H1 (cell line): Measurements from ENCODE around the gene RGS3. TPM values are rescaled to one million over a fixed set of nuclear protein-coding genes. Genes with fewer than 3 reads are reported as not detected.

Source experiments
- CTCF ChIA-PET: fragments of 300-600 bp; sonication (Branson Sonifier 250); formaldehyde crosslinking; loops from one replicate; lab custom pipeline; 2021; ENCODE audit not compliant: partially characterized antibody; lab: Charles Lee
- POLR2A ChIA-PET: fragments of 300-600 bp; sonication (Branson Sonifier 250); formaldehyde crosslinking; loops from one replicate; lab custom pipeline; 2021; ENCODE audit warnings: inconsistent platforms; ENCODE audit not compliant: partially characterized antibody; lab: Charles Lee
- DNase-seq, 2 experiments: peaks; one replicate each; pipeline versions ENCODE4 v3.0.0 to v3.0.0-alpha.2; 2010 to 2022; ENCODE audit warnings: low spot score in 2 of 2, low read depth in 1 of 2, mixed read lengths in 1 of 2
- FAIRE-seq: peaks from 2 replicates; lab custom pipeline; 2011; peaks lifted over from hg19 to GRCh38; lab: Jason Lieb, UNC
- H2AFZ ChIP-seq: 2 replicates; pipeline ENCODE4 v1.8.1; 2012; ENCODE audit warnings: low read length, inconsistent platforms
- H2AK5ac ChIP-seq: 2 replicates; pipeline ENCODE4 v1.6.1; 2013; ENCODE audit warnings: low read depth, low read length
- H2BK120ac ChIP-seq: replicated peaks from 2 replicates; pipeline ENCODE3; 2013; ENCODE audit warnings: low read depth, low read length, inconsistent platforms
- H2BK12ac ChIP-seq: 2 replicates; pipeline ENCODE4 v1.6.1; 2013; ENCODE audit warnings: low read depth, low read length
- H2BK15ac ChIP-seq: 2 replicates; pipeline ENCODE4 v1.6.1; 2013; ENCODE audit warnings: low read length
- H2BK20ac ChIP-seq: 2 replicates; pipeline ENCODE4 v1.6.1; 2013; ENCODE audit warnings: low read length
- H2BK5ac ChIP-seq: 2 replicates; pipeline ENCODE4 v1.6.1; 2013; ENCODE audit warnings: low read depth, low read length
- H3K14ac ChIP-seq: 2 replicates; pipeline ENCODE4 v1.6.1; 2013; ENCODE audit warnings: inconsistent platforms; ENCODE audit not compliant: insufficient read length
- H3K18ac ChIP-seq: 2 replicates; pipeline ENCODE4 v1.6.1; 2013; ENCODE audit warnings: low read length; ENCODE audit errors: extremely low read depth
- H3K23ac ChIP-seq: 2 replicates; pipeline ENCODE4 v1.6.1; 2013; ENCODE audit warnings: inconsistent platforms; ENCODE audit not compliant: insufficient read length
- H3K23me2 ChIP-seq: 2 replicates; pipeline ENCODE4 v1.6.1; 2013; ENCODE audit warnings: low read depth, low read length
- H3K27ac ChIP-seq: 2 replicates; pipeline ENCODE4 v1.6.1; 2011; ENCODE audit warnings: low read depth, low read length, inconsistent platforms
- H3K27me3 ChIP-seq, 4 experiments: replicated peaks in 1 of 4; 1 replicate in 1 of 4; 2 replicates in 3 of 4; pipeline versions ENCODE4 v1.6.1 to v1.8.1; 2011 to 2013; ENCODE audit warnings: low read length in 3 of 4, mild to moderate bottlenecking in 3 of 4, inconsistent platforms in 2 of 4, mixed read lengths in 2 of 4, moderate library complexity in 1 of 4; ENCODE audit not compliant: control insufficient read depth in 3 of 4, insufficient read depth in 3 of 4; ENCODE audit errors: extremely low read depth in 1 of 4
- H3K36me3 ChIP-seq, 4 experiments: 2 replicates each; pipeline versions ENCODE4 v1.6.1 to v1.8.1; 2011 to 2013; ENCODE audit warnings: mild to moderate bottlenecking in 4 of 4, low read length in 3 of 4, moderate library complexity in 2 of 4, control low read depth in 1 of 4, inconsistent platforms in 1 of 4; ENCODE audit not compliant: insufficient read depth in 4 of 4, control insufficient read depth in 2 of 4
- H3K4ac ChIP-seq: replicated peaks from 2 replicates; pipeline ENCODE3; 2013; ENCODE audit warnings: low read length, low read depth, mixed read lengths, inconsistent platforms; ENCODE audit not compliant: insufficient read length
- H3K4me1 ChIP-seq, 4 experiments: replicated peaks in 1 of 4; 1 replicate in 1 of 4; 2 replicates in 3 of 4; pipeline versions ENCODE4 v1.6.1 to v1.8.1; 2011 to 2013; ENCODE audit warnings: low read length in 3 of 4, inconsistent platforms in 2 of 4, mixed read lengths in 1 of 4; ENCODE audit not compliant: insufficient read depth in 4 of 4, control insufficient read depth in 3 of 4
- H3K4me2 ChIP-seq, 2 experiments: 2 replicates each; pipeline versions ENCODE4 v1.6.1 to v1.8.1; 2011 to 2013; ENCODE audit warnings: low read depth in 2 of 2, low read length in 2 of 2, control low read depth in 1 of 2, inconsistent platforms in 1 of 2, mild to moderate bottlenecking in 1 of 2; ENCODE audit not compliant: insufficient read depth in 1 of 2
- H3K4me3 ChIP-seq, 4 experiments: fragments of 200-600, 300-600 bp in 1 of 4; sonication (generic), shearing (Covaris generic), sonication (Bioruptor Twin) in 1 of 4; 2 replicates each; pipeline versions ENCODE4 v1.5.1 to v1.8.1; 2011 to 2016; ENCODE audit warnings: low read length in 4 of 4, low read depth in 3 of 4, control low read depth in 2 of 4, inconsistent platforms in 2 of 4, mild to moderate bottlenecking in 2 of 4, mixed read lengths in 1 of 4, moderate library complexity in 1 of 4; ENCODE audit not compliant: insufficient read depth in 2 of 4; ENCODE audit errors: extremely low read depth in 1 of 4
- H3K56ac ChIP-seq: replicated peaks from 2 replicates; pipeline ENCODE3; 2013; ENCODE audit warnings: low read depth, mild to moderate bottlenecking, mixed read lengths, low read length, inconsistent platforms; ENCODE audit not compliant: insufficient read length
- H3K79me1 ChIP-seq: 2 replicates; pipeline ENCODE4 v1.6.1; 2013; ENCODE audit warnings: low read depth, low read length, control low read depth
- H3K79me2 ChIP-seq, 2 experiments: 2 replicates each; pipeline versions ENCODE4 v1.6.1 to v1.8.1; 2012 to 2013; ENCODE audit warnings: low read length in 2 of 2, mild to moderate bottlenecking in 2 of 2, inconsistent platforms in 1 of 2; ENCODE audit not compliant: insufficient read depth in 2 of 2, control insufficient read depth in 1 of 2
- H3K9ac ChIP-seq, 4 experiments: replicated peaks in 1 of 4; 1 replicate in 1 of 4; 2 replicates in 3 of 4; pipeline versions ENCODE4 v1.6.1 to v1.8.1; 2011 to 2013; ENCODE audit warnings: low read depth in 3 of 4, low read length in 3 of 4, control low read depth in 2 of 4, mild to moderate bottlenecking in 2 of 4, moderate library complexity in 2 of 4, inconsistent platforms in 1 of 4; ENCODE audit errors: extremely low read depth in 1 of 4
- H3K9me3 ChIP-seq, 2 experiments: 2 replicates each; pipeline versions ENCODE4 v1.6.1 to v1.8.1; 2012 to 2013; ENCODE audit warnings: mild to moderate bottlenecking in 2 of 2, moderate library complexity in 2 of 2, control low read depth in 1 of 2, inconsistent platforms in 1 of 2, low read depth in 1 of 2, low read length in 1 of 2, mixed read lengths in 1 of 2; ENCODE audit not compliant: insufficient read depth in 2 of 2
- H4K20me1 ChIP-seq, 2 experiments: replicated peaks in 1 of 2; 2 replicates each; pipeline versions ENCODE3 to v1.8.1; 2011 to 2013; ENCODE audit warnings: inconsistent platforms in 2 of 2, low read length in 2 of 2, mild to moderate bottlenecking in 1 of 2; ENCODE audit not compliant: insufficient read depth in 2 of 2, control insufficient read depth in 1 of 2
- H4K5ac ChIP-seq: 2 replicates; pipeline ENCODE4 v1.6.1; 2013; ENCODE audit warnings: low read length, low read depth, mixed read lengths, inconsistent platforms; ENCODE audit not compliant: insufficient read length
- H4K8ac ChIP-seq: 2 replicates; pipeline ENCODE4 v1.8.0; 2013; ENCODE audit warnings: mild to moderate bottlenecking, moderate library complexity, low read length, inconsistent platforms; ENCODE audit not compliant: insufficient read depth; ENCODE audit errors: extremely low read depth
- H4K91ac ChIP-seq: replicated peaks from 2 replicates; pipeline ENCODE3; 2013; ENCODE audit warnings: low read length, mixed read lengths, inconsistent platforms; ENCODE audit not compliant: insufficient read length
- ATF3 ChIP-seq: IDR thresholded peaks from 2 replicates; pipeline ENCODE4 v1.6.1; 2011; ENCODE audit warnings: low read depth, mild to moderate bottlenecking, low read length; ENCODE audit not compliant: insufficient read depth
- BACH1 ChIP-seq: IDR thresholded peaks from 2 replicates; pipeline ENCODE4 v1.6.1; 2012; ENCODE audit warnings: low read length, improper control_type of control experiment
- FOSL1 ChIP-seq: IDR thresholded peaks from 2 replicates; pipeline ENCODE4 v1.6.1; 2011; ENCODE audit warnings: mild to moderate bottlenecking, low read depth, low read length, moderate library complexity; ENCODE audit not compliant: insufficient read depth
- GABPA ChIP-seq: IDR thresholded peaks from 2 replicates; pipeline ENCODE4 v1.6.1; 2011; ENCODE audit warnings: mild to moderate bottlenecking, low read length, moderate library complexity, borderline replicate concordance; ENCODE audit not compliant: insufficient read depth
- HDAC6 ChIP-seq: IDR thresholded peaks from one replicate; pipeline ENCODE4 v1.7.1; 2012; ENCODE audit warnings: low read depth, mild to moderate bottlenecking, inconsistent platforms, low read length, moderate library complexity
- JUN ChIP-seq: IDR thresholded peaks from 2 replicates; pipeline ENCODE4 v1.6.1; 2011; ENCODE audit warnings: low read depth, mild to moderate bottlenecking, improper control_type of control experiment, low read length
- KDM1A ChIP-seq: fragments of 200-600, 300-600 bp; sonication (generic); IDR thresholded peaks from 2 replicates; pipeline ENCODE4 v1.7.1; 2016; ENCODE audit warnings: mild to moderate bottlenecking, low read length, borderline replicate concordance
- KDM5A ChIP-seq: fragments of 200-600 bp; IDR thresholded peaks from 2 replicates; pipeline ENCODE4 v1.7.1; 2012; ENCODE audit warnings: mild to moderate bottlenecking, low read length, inconsistent platforms, mixed read lengths
- POLR2AphosphoS5 ChIP-seq: IDR thresholded peaks from 2 replicates; pipeline ENCODE4 v1.6.1; 2011; ENCODE audit warnings: low read depth, low read length
- SIRT6 ChIP-seq: IDR thresholded peaks from one replicate; pipeline ENCODE4 v1.7.1; 2012; ENCODE audit warnings: low read length, inconsistent platforms
- TEAD4 ChIP-seq: IDR thresholded peaks from 2 replicates; pipeline ENCODE4 v1.6.1; 2012; ENCODE audit warnings: low read depth, low read length, inconsistent platforms, mixed read lengths
- WGBS, 2 experiments: shearing (Covaris generic) in 1 of 2; methylation state at CpG; one replicate each; pipeline versions ENCODE4 v1.1.6 to v1.1.7; 2013 to 2015; ENCODE audit warnings: low lambda C conversion rate in 2 of 2, mixed read lengths in 2 of 2, inconsistent platforms in 1 of 2, low coverage in 1 of 2, missing lambda C conversion rate in 1 of 2; ENCODE audit not compliant: insufficient replicate concordance in 2 of 2, insufficient coverage in 1 of 2, insufficient read length in 1 of 2; ENCODE audit errors: extremely low coverage in 1 of 2, missing lambda C conversion rate in 1 of 2; 5-methylcytosine and 5-hydroxymethylcytosine counted together
- polyA plus RNA-seq, 7 experiments: library from polyadenylated mRNA; depleted of rRNA in 3 of 7; stranded (reverse) in 5 of 7; unstranded in 2 of 7; fragments of >200 nt in 5 of 7; fragments of 200-250 nt in 2 of 7; gene quantifications; 1 replicate in 5 of 7; 2 replicates in 1 of 7; 4 replicates in 1 of 7; pipeline versions ENCODE4 v1.2.1 to v1.2.3, GENCODE V29; 2011 to 2013; ENCODE audit warnings: missing spikeins in 2 of 7, mixed read lengths in 2 of 7
- total RNA-seq: library from RNA; stranded (reverse); fragmentation: NEBNext Ultra II Directional; extraction: Animal tissue kit (Norgen Biotek cat#: 25700); gene quantifications from 2 replicates; pipeline ENCODE4 v1.2.1, GENCODE V29; 2021

RGS3 gene
- total and polyA plus RNA-seq, 2 of the 8 experiments (the other 6 are each of a cell fraction or from before 2014, with no cell fraction given): 12.6 to 18.2 TPM

- Histone ChIP-seq H3K4me1 (peaks cover 0 to 6% (median 4%) of the 10 kb centered on the region in 4 experiments; a peak in 3 of 7 replicates), H3K79me1 (no peaks in the 10 kb centered on the region), H2BK15ac (no peak overlapping the region), H2BK120ac (no peak overlapping the region), H4K5ac (no peak overlapping the region), H3K23ac (no peak overlapping the region), H2BK5ac (no peak overlapping the region), H3K18ac (no peak overlapping the region), H3K27me3 (peaks cover 0 to 2% (median 0%) of the 10 kb centered on the region in 4 experiments; a peak in 3 of 7 replicates), H3K23me2 (no peaks in the 10 kb centered on the region), H3K36me3 (no peaks in the 10 kb centered on the region), H3K79me2 (no peaks in the 10 kb centered on the region), H3K4me2 (no peak overlapping the region), H2BK12ac (0 out of 2 replicates have a peak overlapping the region, but pooled peaks have one; percentile 55), H3K9me3 (no peaks in the 10 kb centered on the region), H3K27ac (no peak overlapping the region), H4K20me1 (no peaks in the 10 kb centered on the region), H4K8ac (no peak overlapping the region), H3K56ac (no peak overlapping the region), H2AFZ (no peak overlapping the region), H3K4ac (no peak overlapping the region), H3K4me3 (no peak overlapping the region), H4K91ac (no peak overlapping the region), H2BK20ac (no peak overlapping the region), H2AK5ac (0 out of 2 replicates have a peak overlapping the region, but pooled peaks have one; percentile 48), H3K14ac (no peak overlapping the region), H3K9ac (no peak overlapping the region)
- CTCF ChIA-PET: interaction anchor here (1.3 to 4.5 kb wide), 4 partner anchors 9 to 125 kb away, joined by 3 to 41 read pairs (median 6); no protein-coding TSS in a partner anchor
- TF ChIP-seq KDM5A: no peak
- no peak for TF ChIP-seq HDAC6
- TF ChIP-seq FOSL1: no peak
- no peak for TF ChIP-seq ATF3
- no peak for TF ChIP-seq TEAD4
- TF ChIP-seq KDM1A: no peak
- TF ChIP-seq JUN: no peak
- no peak for TF ChIP-seq POLR2AphosphoS5
- TF ChIP-seq GABPA: no peak
- TF ChIP-seq BACH1: no peak
- no peak for TF ChIP-seq SIRT6
- FAIRE-seq (no peak), DNase-seq (no peak)
- WGBS, 2 experiments: 73% methylated on average over 8 of the region's 8 CpGs; no CpG with 5 or more reads in 1 of the 2 experiments
- POLR2A ChIA-PET: interaction anchor here (0.7 to 1.9 kb wide), 3 partner anchors 12 to 38 kb away, joined by 3 to 4 read pairs (median 3); no protein-coding TSS in a partner anchor
Measured at GRCh38 chr9:113631871-113632665, 168.5 kb downstream of the RGS3 start.
